Stimulated activated CD4-positive, alpha-beta T cell treated with anti-CD3 and anti-CD28 coated beads, Interleukin-12 subunit alpha, Interleukin-12 subunit beta, amount 100 ng/mL, for 48 hours (primary cell): Measurements from ENCODE around the gene SFTPD.
"Not testable (repeated sequence)": the region's sequence is repeated elsewhere in the genome, so short reads cannot be mapped to it uniquely, and the experiment has no call there.

Experiments used
- DNase-seq, 3 donors: peaks; one replicate each; pipeline ENCODE4 v3.0.0-alpha.2; 2020; ENCODE audit warnings: low read depth in 2 of 3, low spot score in 1 of 3

The SFTPD gene

DNA sequence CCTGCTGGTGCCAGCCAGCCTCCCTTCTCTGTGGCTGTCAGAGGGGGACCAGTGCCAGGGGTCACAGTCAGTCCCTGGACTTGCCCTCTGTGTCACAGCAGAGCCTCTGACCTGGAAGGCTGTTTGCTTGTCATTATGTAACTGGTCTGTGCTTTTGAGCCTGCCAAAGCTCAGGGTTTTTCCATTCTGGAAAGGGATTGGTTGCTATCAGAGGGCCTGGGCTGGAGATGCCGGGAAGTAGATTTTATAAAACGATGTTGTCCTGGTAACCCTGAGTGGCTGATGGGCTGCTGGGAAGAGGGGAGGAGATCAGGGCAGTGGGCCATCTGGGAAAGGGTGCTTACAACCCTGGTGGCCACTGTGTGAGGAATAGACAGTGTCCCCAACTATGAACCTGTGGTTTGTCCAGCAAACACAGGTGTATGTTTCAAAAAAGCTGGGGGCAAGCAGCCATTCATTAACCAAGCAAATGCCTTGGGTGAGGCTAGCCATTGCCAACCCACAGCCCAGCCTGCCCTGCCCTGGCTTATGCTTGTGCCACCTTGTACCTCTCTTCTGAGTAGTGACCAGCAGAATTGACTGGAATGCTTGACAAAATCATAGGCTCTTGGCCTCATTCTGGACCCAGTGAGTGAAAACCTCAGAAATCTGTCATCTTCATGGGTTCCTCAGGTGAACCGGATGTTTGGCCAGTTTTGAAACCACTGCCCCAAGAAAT lies 21.6 kb downstream of the SFTPD start:
- DNase-seq, result no peak

GRCh38 chr10:79926037-79926436 lies 22.9 kb downstream of the SFTPD start:
- DNase-seq, result no peak

- no peak for DNase-seq
Observed at GRCh38 chr10:79925614-79926013, 23.3 kb downstream of the SFTPD start.

- DNase-seq, result no peak
Observed at GRCh38 chr10:79923669-79924068, 25.2 kb downstream of the SFTPD start.

GRCh38 chr10:79923145-79923544 lies 25.8 kb downstream of the SFTPD start:
- DNase-seq, result no peak

DNA sequence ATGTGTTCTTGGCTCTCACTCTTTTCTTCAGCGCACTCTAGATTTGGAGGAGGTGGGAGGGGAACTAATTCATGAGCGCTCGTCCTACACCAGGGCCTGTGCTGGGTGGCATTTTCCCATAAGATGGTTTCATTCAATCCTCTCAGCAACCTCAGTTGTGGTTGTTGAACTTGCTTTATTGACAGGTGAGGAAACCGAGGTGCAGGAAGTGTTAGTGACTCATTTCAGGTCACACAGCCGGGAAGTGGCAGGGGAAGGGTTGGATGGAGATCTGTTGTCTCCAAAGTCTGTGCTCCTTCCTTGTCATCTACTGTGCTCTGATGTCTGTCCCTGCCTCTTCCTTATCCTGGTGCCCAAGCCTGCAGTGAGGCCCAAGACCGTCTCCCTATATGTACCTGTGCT lies 26.9 kb downstream of the SFTPD start:
- DNase-seq, result not testable (repeated sequence)

DNA sequence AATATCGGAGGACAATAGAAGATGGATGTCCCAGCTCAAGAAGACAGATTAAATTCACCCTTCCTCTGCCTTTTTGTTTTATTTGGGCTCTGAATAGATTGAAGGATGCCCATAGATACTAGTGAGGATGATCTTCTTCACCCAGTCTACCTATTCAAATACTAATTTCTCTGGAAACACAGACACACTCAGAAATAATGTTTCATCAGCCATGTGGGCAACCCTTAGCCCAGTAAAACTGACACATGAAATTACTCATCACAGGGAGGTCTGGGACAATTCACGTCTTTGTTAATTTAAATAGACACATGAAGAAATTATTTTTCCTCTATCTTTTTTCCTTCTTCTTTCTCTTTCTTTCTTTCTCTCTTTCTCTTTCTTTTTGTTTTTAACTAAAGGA lies 33.1 kb downstream of the SFTPD start:
- not testable (repeated sequence) for DNase-seq

- DNase-seq, result not testable (repeated sequence)
Observed at GRCh38 chr10:79914512-79914911, 34.4 kb downstream of the SFTPD start.

- DNase-seq, result no peak
Observed at GRCh38 chr10:79910836-79911235, 38.1 kb downstream of the SFTPD start.

DNA sequence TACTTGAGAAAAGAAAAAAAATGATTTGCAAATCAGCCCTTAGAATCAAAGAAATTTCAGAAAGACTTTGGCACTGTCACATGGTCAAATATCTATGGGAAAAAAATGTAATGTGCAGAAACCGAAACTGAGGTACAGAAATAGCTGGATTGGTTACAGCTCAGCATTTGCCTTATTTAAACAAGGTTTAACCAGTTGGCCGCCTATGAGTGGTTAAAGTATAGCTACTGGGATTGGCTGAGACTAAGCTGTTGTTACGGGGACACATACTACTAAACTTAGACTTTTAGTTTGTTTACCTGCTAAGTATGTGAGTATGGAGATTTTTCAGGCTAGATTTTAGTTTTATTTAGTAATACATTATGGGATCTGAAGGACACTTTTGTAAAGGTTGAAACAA lies 38.6 kb downstream of the SFTPD start:
- no peak for DNase-seq

DNA sequence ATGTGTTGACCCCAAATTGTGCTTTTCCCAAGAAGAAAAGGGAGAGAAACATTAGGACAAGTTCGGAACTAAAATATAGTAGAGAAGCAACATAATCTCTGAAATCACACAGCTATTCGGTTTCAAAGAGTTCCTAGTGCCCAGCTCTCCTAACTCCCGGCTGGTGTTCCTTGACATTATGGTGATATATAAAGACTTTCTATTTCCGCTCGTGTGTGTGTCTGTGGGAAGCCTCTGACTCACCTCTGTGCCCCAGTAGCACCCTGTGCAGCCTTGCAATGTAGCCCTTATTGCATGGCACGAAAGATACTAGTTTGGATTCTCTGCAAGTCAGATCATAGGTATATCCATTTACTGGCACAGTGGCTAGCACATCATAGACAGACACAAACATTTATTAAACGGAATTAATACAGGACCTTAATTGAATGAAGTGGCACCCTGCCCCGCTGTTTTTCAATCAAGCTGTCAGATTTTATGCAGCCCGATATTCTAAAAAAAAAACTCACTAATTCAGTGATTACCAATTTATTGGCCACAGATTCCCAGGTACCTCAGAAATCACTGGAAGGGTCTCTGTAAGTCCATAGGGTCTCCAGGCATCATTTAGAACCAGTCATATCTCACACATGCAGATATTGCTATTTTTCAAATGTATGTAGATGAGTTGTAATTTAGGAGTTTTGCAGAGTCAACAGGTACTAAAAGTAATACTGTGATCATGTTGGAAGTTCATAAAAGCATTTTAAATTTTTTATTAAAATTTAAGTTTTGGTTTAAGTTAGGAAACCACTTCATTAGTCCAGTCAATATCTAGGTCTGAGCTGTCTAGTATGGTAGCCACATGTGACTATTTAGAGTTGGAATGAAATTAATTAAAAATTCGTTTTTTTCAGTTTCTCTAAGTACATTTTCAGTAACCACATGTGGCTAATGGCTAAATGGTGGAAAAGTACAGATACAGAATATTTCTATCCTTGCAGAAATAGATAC lies 43.3 kb downstream of the SFTPD start:
- no peak for DNase-seq

GRCh38 chr10:79904671-79905321 lies 44.1 kb downstream of the SFTPD start:
- peak; percentile 28 to 50 (median 36) for DNase-seq

GRCh38 chr10:79901571-79901970 lies 47.3 kb downstream of the SFTPD start:
- DNase-seq, result not testable (repeated sequence)

DNA sequence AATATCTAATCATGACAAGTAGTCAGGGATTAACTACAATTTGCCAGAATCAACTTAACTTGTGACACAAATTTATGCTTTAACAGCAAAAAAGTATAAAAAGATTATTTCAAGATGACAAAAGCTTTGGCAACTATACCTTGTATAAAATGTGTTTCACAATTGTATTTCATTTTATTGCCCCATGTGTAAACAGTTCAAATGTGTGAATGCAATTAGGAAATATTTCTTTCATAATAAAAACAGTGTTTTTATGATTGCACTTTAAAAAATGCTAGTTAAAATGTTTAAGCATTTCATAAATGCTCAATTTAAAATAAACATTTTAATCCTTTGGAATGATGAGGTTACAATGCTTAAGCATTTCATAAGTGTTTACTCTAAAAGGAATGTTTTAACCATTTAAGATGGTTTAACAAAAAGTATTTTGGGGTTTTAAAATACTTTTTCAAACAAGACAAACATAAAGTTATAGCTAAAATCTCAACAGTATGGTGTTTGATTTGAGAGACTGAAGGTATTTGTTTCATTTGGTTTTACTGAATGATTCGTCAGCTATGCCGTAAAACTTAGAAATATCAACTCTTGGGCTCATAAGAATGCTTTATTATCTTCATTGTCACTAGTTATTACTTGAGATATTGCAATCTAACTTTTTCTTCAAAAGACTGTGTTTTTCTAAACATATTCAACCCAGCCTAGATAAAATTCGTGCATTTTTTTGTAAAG lies 50.1 kb downstream of the SFTPD start:
- DNase-seq, result no peak

DNA sequence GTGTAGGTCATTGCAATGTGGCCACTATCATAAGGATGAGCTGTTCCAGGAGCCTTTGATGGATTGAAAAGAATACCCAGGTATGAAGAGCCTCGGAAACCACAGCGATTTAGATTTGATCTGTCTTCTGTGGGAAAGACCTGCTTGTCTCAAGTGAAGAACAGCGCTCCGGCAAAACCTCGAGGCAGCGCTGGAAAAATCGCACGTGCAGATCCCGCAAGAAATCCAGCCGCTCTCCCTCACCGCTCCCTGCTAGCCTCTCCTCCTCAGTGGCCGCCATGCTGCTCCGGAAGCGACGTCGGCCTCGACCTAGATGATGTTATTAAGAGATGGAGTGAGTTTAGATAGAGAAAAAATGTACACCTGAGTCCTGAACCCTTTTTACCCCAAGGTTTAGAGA lies 56.0 kb downstream of the SFTPD start:
- DNase-seq, result not testable (repeated sequence)

DNA sequence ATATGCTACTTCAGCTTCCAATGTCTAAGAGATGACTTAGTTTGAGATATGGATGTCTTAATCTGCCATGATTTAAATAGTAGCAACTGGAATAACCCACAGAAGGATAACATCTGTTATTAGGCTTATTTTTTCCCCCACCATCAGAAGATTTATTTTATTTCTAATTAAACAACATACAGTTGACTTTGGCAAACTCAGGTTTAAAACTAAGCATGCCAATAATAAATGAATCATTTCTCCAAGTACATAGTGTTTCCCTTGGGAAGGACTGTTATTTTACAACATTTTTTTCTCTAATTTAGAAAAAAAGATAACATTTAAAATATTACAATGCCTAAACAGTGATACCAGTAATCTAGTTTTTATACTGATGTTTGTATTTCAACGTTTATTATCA lies 58.4 kb downstream of the SFTPD start:
- DNase-seq, result no peak

DNA sequence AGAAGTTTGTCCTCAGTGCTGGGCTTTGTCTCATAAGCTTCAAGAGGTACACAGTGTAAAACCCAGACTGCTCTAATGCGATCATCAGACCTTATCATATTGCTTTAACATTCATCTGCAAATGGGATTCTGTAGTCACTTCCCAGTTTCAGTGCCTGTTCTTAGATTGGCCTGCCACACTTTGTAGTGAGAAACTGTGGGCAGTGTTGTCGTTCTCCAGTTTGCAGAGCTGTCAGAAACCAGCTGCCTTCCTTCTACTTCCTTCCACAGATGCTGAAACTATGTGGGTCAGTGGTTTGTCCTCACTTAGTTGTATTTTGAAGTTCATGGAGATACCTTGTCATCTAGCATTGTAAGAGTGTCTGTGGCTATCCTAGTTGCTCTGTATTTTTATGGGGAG lies 59.9 kb downstream of the SFTPD start:
- DNase-seq, result not testable (repeated sequence)
